Gastroesophageal sphincter (tissue), 4 donors: ENCODE data around the gene FBXO44. TPM values are rescaled to one million over a fixed set of nuclear protein-coding genes. Genes with fewer than 3 reads are reported as not detected.

ENCODE experiments used
- ATAC-seq: fragments of 150-250 bp; one replicate; pipeline ENCODE4 v1.9.1; 2016; ENCODE audit warnings: mild to moderate bottlenecking, moderate library complexity
- H3K27ac ChIP-seq, 4 donors: fragments of 200-600 bp; sonication (generic) in 3 of 4; 1 replicate in 3 of 4; 2 replicates in 1 of 4; pipeline ENCODE4 v1.5.1; 2016 to 2019
- H3K27me3 ChIP-seq: fragments of 200-600 bp; sonication (generic); one replicate; pipeline ENCODE4 v1.5.1; 2019
- H3K36me3 ChIP-seq, 2 donors: fragments of 200-600 bp; sonication (generic); one replicate each; pipeline ENCODE4 v1.5.1; 2019; ENCODE audit warnings: control low read depth in 1 of 2
- H3K4me1 ChIP-seq, 3 donors: fragments of 200-600 bp; sonication (generic); 1 replicate in 2 of 3; 2 replicates in 1 of 3; pipeline ENCODE4 v1.5.1; 2016 to 2019; ENCODE audit warnings: control low read depth in 2 of 3
- H3K4me3 ChIP-seq, 2 donors: fragments of 200-600 bp; sonication (generic); one replicate each; pipeline ENCODE4 v1.5.1; 2019; ENCODE audit warnings: mild to moderate bottlenecking in 1 of 2, moderate library complexity in 1 of 2
- H3K9me3 ChIP-seq, 3 donors: fragments of 200-600 bp; sonication (generic); one replicate each; pipeline ENCODE4 v1.5.1; 2017 to 2019; ENCODE audit warnings: control low read depth in 2 of 3
- EP300 ChIP-seq: sonication (generic); formaldehyde crosslinking; IDR thresholded peaks from one replicate; pipeline ENCODE4 v1.6.1; 2017; ENCODE audit warnings: antibody characterized with exemption, mild to moderate bottlenecking
- POLR2A ChIP-seq, 2 donors: fragments of 450-650 bp; IDR thresholded peaks; one replicate each; pipeline ENCODE4 v1.6.1; 2017; ENCODE audit warnings: antibody characterized with exemption in 2 of 2, mild to moderate bottlenecking in 2 of 2, moderate library complexity in 1 of 2
- POLR2AphosphoS5 ChIP-seq: sonication (generic); formaldehyde crosslinking; IDR thresholded peaks from one replicate; pipeline ENCODE4 v1.6.1; 2017; ENCODE audit warnings: antibody characterized with exemption
- WGBS, 2 donors: methylation state at CpG; one replicate each; pipeline ENCODE4 v1.1.5; 2018; ENCODE audit warnings: low coverage in 1 of 2; 5-methylcytosine and 5-hydroxymethylcytosine counted together
- total RNA-seq, 4 donors: library from RNA; depleted of rRNA; stranded (reverse); fragments of >200 nt; gene quantifications; one replicate each; pipeline ENCODE4 v1.1.0, GENCODE V29; 2016
- TF ChIP-seq, protein P1 (sequence below), 4 experiments: fragments of 200-600 bp in 2 of 4; fragments of 450-650 bp in 2 of 4; sonication (generic) in 1 of 4; IDR thresholded peaks; one replicate each; pipeline ENCODE4 v1.5.1; 2017 to 2019; ENCODE audit warnings: antibody characterized with exemption in 4 of 4, mild to moderate bottlenecking in 2 of 4, moderate library complexity in 2 of 4

The FBXO44 gene
- total RNA-seq, 4 donors from 2014 or later: 10.5 to 22.9 (median 17.2) TPM

DNA sequence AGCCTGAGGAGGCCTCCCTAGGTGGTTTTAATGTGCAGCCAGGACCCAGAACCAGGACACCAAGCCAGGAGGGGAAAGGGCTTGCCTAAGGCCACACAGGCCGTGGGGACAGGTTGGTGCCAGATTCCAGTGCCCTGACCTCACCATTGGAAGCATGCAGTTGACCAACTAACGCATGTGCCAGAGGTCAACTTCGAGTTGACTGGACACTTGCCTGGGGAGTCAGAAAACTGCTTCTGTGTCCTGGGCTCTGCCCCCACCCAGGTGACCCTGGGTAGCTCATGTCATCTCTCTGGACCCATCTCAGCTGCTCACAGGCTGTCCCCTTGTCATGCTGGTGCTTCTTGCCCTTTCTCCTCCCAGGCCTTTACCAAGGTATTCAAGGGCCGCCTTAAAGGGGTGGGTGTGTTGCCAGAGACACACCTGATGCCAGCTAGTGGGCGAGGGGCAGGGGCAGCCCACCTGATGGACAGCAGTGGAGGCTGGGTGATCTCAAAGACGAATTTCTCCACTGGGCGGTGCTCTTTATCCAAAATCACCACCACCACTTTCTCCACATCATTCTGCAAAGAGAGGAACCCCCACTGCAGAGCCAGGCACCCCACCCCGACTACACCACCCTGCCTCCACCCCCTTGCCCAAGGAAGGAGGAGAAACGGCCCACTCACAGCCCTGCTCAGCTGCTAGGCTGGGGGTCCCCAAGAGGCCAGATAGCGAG lies 21.9 kb downstream of the FBXO44 start:
- Histone ChIP-seq H3K4me1 (peaks cover 0 to 17% (median 3%) of the 10 kb centered on the region in 3 donors), H3K27ac (no peak overlapping the region), H3K36me3 (peaks cover 0 to 64% of the 10 kb centered on the region in 2 donors), H3K27me3 (no peaks in the 10 kb centered on the region), H3K9me3 (no peaks in the 10 kb centered on the region), H3K4me3 (no peak overlapping the region)
- no peak for TF ChIP-seq EP300
- TF ChIP-seq POLR2AphosphoS5: no peak
- TF ChIP-seq, protein P1, sequence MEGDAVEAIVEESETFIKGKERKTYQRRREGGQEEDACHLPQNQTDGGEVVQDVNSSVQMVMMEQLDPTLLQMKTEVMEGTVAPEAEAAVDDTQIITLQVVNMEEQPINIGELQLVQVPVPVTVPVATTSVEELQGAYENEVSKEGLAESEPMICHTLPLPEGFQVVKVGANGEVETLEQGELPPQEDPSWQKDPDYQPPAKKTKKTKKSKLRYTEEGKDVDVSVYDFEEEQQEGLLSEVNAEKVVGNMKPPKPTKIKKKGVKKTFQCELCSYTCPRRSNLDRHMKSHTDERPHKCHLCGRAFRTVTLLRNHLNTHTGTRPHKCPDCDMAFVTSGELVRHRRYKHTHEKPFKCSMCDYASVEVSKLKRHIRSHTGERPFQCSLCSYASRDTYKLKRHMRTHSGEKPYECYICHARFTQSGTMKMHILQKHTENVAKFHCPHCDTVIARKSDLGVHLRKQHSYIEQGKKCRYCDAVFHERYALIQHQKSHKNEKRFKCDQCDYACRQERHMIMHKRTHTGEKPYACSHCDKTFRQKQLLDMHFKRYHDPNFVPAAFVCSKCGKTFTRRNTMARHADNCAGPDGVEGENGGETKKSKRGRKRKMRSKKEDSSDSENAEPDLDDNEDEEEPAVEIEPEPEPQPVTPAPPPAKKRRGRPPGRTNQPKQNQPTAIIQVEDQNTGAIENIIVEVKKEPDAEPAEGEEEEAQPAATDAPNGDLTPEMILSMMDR (IDR thresholded peaks at IDR 0.05): no peak
- no peak for TF ChIP-seq POLR2A (IDR thresholded peaks at IDR 0.05)
- 66 to 100% methylated on average over 1 to 4 of the region's 10 CpGs for WGBS, 2 donors
- ATAC-seq: no peak

DNA sequence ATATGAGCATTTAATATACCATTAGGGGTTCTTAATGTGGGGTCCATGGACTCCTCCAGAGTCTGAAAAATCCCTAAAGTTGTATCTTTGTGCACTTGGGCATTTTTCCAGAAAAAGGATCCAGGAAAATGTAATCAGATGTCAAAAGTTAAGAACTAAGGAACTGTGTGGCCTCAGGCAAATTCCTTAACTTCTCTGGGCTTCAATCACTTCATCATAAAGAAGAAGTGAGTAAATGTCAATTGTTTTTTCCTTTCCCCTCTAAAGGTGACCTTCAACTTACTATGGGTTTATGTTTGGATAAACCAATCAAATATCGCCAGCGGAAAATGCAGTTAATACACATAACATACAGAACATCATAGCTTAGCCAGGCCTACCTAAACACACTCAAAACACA lies 23.8 kb downstream of the FBXO44 start:
- H3K9me3 ChIP-seq: no peaks in the 10 kb centered on the region
- H3K4me3 ChIP-seq: no peak overlapping the region
- ATAC-seq: no peak
- 96 to 100% methylated on average over 2 of the region's 2 CpGs for WGBS, 2 donors
- H3K27me3 ChIP-seq: no peaks in the 10 kb centered on the region
- H3K27ac ChIP-seq: no peak overlapping the region
- TF ChIP-seq EP300 (no peak), POLR2AphosphoS5 (no peak), POLR2A (IDR thresholded peaks at IDR 0.05) (no peak)
- TF ChIP-seq, protein P1 (IDR thresholded peaks at IDR 0.05): no peak
- peaks cover 0 to 23% (median 8%) of the 10 kb centered on the region in 3 donors for H3K4me1 ChIP-seq
- H3K36me3 ChIP-seq: peaks cover 0 to 45% of the 10 kb centered on the region in 2 donors

DNA sequence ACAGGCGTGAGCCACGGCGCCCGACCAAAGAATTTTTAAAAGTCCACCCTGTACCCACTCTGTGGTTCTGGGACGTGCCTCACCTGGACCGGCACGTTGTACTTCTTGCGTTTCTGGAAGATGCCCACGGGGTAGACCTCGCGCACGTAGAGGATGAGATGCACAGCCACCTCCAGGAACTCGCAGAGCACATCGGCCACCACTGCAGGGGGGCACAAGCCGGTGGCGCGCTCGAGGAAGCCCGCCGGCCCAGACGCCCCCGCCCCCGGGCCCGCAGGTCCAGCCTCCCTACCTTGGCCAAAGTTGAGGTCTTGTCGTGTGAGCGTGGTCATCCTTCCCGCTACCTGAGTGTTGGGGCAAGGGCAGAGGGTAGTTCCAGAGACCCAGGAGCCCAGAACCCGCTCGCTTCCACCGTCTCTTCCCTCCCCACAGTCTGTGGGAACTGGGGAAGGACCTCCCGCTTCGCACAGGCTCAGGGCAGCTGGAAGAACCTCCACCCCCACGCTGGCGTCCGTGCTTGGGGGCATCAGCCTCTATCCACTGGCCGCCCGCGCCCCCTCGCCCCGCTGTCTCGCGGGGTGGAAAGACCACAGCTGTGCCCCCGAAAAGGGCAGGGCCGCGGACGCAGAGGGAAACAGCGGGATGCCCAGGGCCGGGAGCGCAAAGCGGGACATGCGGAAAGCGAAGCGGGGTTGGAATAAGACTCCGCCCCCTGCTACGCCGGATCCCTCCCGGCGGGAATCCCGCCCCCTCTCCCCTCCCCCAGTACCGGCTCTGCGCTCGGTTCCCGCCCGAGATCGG lies 25.8 kb downstream of the FBXO44 start:
- TF ChIP-seq POLR2AphosphoS5 (no peak), EP300 (no peak), POLR2A (IDR thresholded peaks at IDR 0.05) (no peak)
- H3K36me3 ChIP-seq: peaks cover 0 to 25% of the 10 kb centered on the region in 2 donors
- peak; percentile 42 for ATAC-seq
- H3K4me3 ChIP-seq: peak overlapping the region; percentile 53 to 92
- H3K27ac ChIP-seq: peak overlapping the region; percentile 54 to 96 (median 87)
- WGBS, 2 donors: 0% methylated on average over 4 of the region's 65 CpGs; no CpG with 5 or more reads in 1 of the 2 donors
- H3K27me3 ChIP-seq: peaks cover 6% of the 10 kb centered on the region
- no peaks in the 10 kb centered on the region for H3K9me3 ChIP-seq
- H3K4me1 ChIP-seq: peaks cover 0 to 23% (median 8%) of the 10 kb centered on the region in 3 donors

DNA sequence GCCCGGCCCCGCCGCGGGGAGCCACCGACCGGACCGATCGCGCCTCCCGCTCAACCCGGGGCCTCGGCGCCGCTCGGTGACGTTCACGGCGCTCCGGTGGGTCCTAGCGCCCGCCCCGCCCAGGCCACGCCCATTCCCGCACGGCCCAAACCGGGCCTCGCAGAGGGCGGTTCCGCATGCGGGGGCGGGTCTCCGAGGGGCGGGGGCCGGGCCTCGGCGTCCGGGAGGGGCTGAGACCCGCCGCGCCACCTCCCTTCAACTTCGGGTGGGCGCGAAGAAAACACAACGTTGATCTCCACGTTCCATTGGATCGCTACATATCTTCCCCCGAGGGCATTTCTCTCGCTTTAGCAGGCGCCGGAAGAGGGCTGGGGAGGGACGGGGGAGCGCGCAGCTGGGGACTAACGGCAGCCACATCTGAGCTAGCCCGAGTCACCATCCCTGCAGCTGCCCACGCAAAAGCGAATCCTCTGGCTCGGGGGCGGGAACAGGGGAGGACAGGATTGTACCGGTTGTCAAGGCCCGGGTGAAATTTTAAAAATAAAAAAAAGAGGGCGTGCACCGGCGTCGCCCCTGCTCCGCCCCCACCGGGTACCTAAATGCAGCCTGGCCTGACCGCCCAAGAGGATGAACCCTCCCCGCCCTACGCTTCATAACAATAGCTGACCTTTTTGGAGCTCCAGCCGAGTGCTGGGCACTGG lies 26.5 kb downstream of the FBXO44 start, which contains the start of gene MAD2L2:
TSS of gene MAD2L2 (minus strand) at position 78 of the 701 bp plus-strand sequence. CDS start 547 bp downstream, outside the sequence.
- Histone ChIP-seq H3K4me1 (peaks cover 0 to 23% (median 8%) of the 10 kb centered on the region in 3 donors), H3K27ac (peak within 1 kb of the TSS; percentile 54 to 96 (median 87)), H3K9me3 (no peaks in the 10 kb centered on the region), H3K4me3 (peak within 1 kb of the TSS; percentile 53 to 92), H3K27me3 (peaks cover 10% of the 10 kb centered on the region), H3K36me3 (peaks cover 0 to 17% of the 10 kb centered on the region in 2 donors)
- TF ChIP-seq POLR2A (IDR thresholded peaks at IDR 0.05): peak; percentile 58 to 73
- TF ChIP-seq, protein P1 (IDR thresholded peaks at IDR 0.05): no peak
- TF ChIP-seq POLR2AphosphoS5: peak; percentile 73
- ATAC-seq: peak; percentile 97
- 0% methylated on average over 7 of the region's 71 CpGs; no CpG with 5 or more reads in 1 of the 2 donors for WGBS, 2 donors
